ENCODE results near the gene CFAP46. TPM values are rescaled to one million over a fixed set of nuclear protein-coding genes. Genes with fewer than 3 reads are reported as not detected.
A peak's percentile ranks its signal among the peaks of the same experiment; 100 is the strongest.

Gene CFAP46
- total and polyA plus RNA-seq, 2 donors (not counting 1 experiment from before 2014, with no cell fraction given) = 0.07 TPM; not detected in 1

GRCh38 chr10:132918264-132918616 lies 24.1 kb downstream of the CFAP46 start:
- Histone ChIP-seq H3K36me3 (replicated peaks in 1 of 2; ENCODE audit: control extremely low read depth in 1 of 2, control insufficient read depth in 1 of 2, extremely low read depth in 1 of 2, insufficient read depth in 2 of 2, low read length in 1 of 2) (no peaks in the 10 kb centered on the region), H3K27ac (ENCODE audit: low read length in 2 of 2) (no peak overlapping the region), H3K79me2 (ENCODE audit: control insufficient read depth, insufficient read depth, low read length) (no peaks in the 10 kb centered on the region), H3K4me3 (ENCODE audit: control extremely low read depth in 1 of 5, extremely low read depth in 1 of 5, insufficient read depth in 1 of 5, low read depth in 2 of 5, low read length in 4 of 5) (no peak overlapping the region), H3K27me3 (replicated peaks in 1 of 4; ENCODE audit: control extremely low read depth in 1 of 4, control insufficient read depth in 3 of 4, insufficient read depth in 4 of 4, low read length in 3 of 4) (peaks cover 0 to 29% (median 5%) of the 10 kb centered on the region in 4 experiments), H3K4me2 (replicated peaks; ENCODE audit: low read depth, low read length, poor library complexity, severe bottlenecking) (no peak overlapping the region), H3K9me3 (ENCODE audit: control extremely low read depth in 1 of 3, control insufficient read depth in 2 of 3, insufficient read depth in 1 of 3, low read length in 2 of 3) (peaks cover 0 to 38% (median 0%) of the 10 kb centered on the region in 3 donors), H3K4me1 (ENCODE audit: control insufficient read depth in 2 of 2, insufficient read depth in 2 of 2, low read length in 2 of 2) (peaks cover 26 to 27% of the 10 kb centered on the region in 2 donors), H3K9ac (ENCODE audit: low read length) (no peak overlapping the region), H4K20me1 (ENCODE audit: control insufficient read depth, insufficient read depth, low read length, poor library complexity, severe bottlenecking) (no peaks in the 10 kb centered on the region), H2AFZ (ENCODE audit: insufficient read depth, low read depth, low read length, poor library complexity, severe bottlenecking) (no peak overlapping the region)
- intact Hi-C loops (cut with micrococcal nuclease) = no loop called here
- Mint-ChIP-seq H3K27me3 (peaks cover 13% of the 10 kb centered on the region), H3K4me3 (no peak overlapping the region), H3K9me3 (ENCODE audit: insufficient read depth) (no peaks in the 10 kb centered on the region), H3K4me1 (peaks cover 19% of the 10 kb centered on the region), H3K27ac (no peak overlapping the region)
- CTCF ChIA-PET = no interaction called here
- WGBS (ENCODE audit: insufficient coverage) = 97% methylated on average over 5 of the region's 19 CpGs
- no peak for TF ChIP-seq CTCF (IDR thresholded peaks at IDR 0.05)
- TF ChIP-seq EZH2 (IDR thresholded peaks at IDR 0.05; ENCODE audit: borderline replicate concordance, insufficient read depth, low read depth, low read length, poor library complexity, severe bottlenecking) = no peak
- DNase-seq = no peak
- no peak for ATAC-seq (ENCODE audit: low read depth)
- POLR2A ChIA-PET = no interaction called here

- Histone ChIP-seq H3K36me3 (replicated peaks in 1 of 2; ENCODE audit: control extremely low read depth in 1 of 2, control insufficient read depth in 1 of 2, extremely low read depth in 1 of 2, insufficient read depth in 2 of 2, low read length in 1 of 2) (no peaks in the 10 kb centered on the region), H3K9me3 (ENCODE audit: control extremely low read depth in 1 of 3, control insufficient read depth in 2 of 3, insufficient read depth in 1 of 3, low read length in 2 of 3) (peaks cover 0 to 39% (median 0%) of the 10 kb centered on the region in 3 donors), H3K4me1 (ENCODE audit: control insufficient read depth in 2 of 2, insufficient read depth in 2 of 2, low read length in 2 of 2) (peaks cover 26 to 27% of the 10 kb centered on the region in 2 donors), H4K20me1 (ENCODE audit: control insufficient read depth, insufficient read depth, low read length, poor library complexity, severe bottlenecking) (no peaks in the 10 kb centered on the region), H3K27ac (ENCODE audit: low read length in 2 of 2) (no peak overlapping the region), H3K4me3 (ENCODE audit: control extremely low read depth in 1 of 5, extremely low read depth in 1 of 5, insufficient read depth in 1 of 5, low read depth in 2 of 5, low read length in 4 of 5) (no peak overlapping the region), H3K4me2 (replicated peaks; ENCODE audit: low read depth, low read length, poor library complexity, severe bottlenecking) (peak overlapping the region; percentile 42), H3K79me2 (ENCODE audit: control insufficient read depth, insufficient read depth, low read length) (no peaks in the 10 kb centered on the region), H3K9ac (ENCODE audit: low read length) (no peak overlapping the region), H2AFZ (ENCODE audit: insufficient read depth, low read depth, low read length, poor library complexity, severe bottlenecking) (no peak overlapping the region), H3K27me3 (replicated peaks in 1 of 4; ENCODE audit: control extremely low read depth in 1 of 4, control insufficient read depth in 3 of 4, insufficient read depth in 4 of 4, low read length in 3 of 4) (peaks cover 0 to 29% (median 7%) of the 10 kb centered on the region in 4 experiments)
- TF ChIP-seq CTCF (IDR thresholded peaks at IDR 0.05) (no peak), EZH2 (IDR thresholded peaks at IDR 0.05; ENCODE audit: borderline replicate concordance, insufficient read depth, low read depth, low read length, poor library complexity, severe bottlenecking) (no peak)
- Mint-ChIP-seq H3K4me1 (peaks cover 19% of the 10 kb centered on the region), H3K4me3 (peak overlapping the region; percentile 70), H3K9me3 (ENCODE audit: insufficient read depth) (no peaks in the 10 kb centered on the region), H3K27ac (no peak overlapping the region), H3K27me3 (peaks cover 13% of the 10 kb centered on the region)
- WGBS (ENCODE audit: insufficient coverage) = 92% methylated on average over 31 of the region's 31 CpGs
- ChIA-PET POLR2A (no interaction called here), CTCF (no interaction called here)
- no peak for ATAC-seq (ENCODE audit: low read depth)
- intact Hi-C loops (cut with micrococcal nuclease) = no loop called here
- no peak for DNase-seq
These were observed 25.3 kb downstream of the CFAP46 start for GRCh38 chr10:132916956-132917666.
